SK-N-DZ (cell line): ENCODE results near the gene SOCS3.
"Not testable (repeated sequence)": the region's sequence is repeated elsewhere in the genome, so short reads cannot be mapped to it uniquely, and the experiment has no call there.

Source experiments
- DNase-seq: peaks from one replicate; pipeline ENCODE4 v3.0.0-alpha.2; 2015; ENCODE audit warnings: low spot score

The SOCS3 gene

GRCh38 chr17:78349891-78350642 is 9.8 kb downstream of the SOCS3 start:
- no peak for DNase-seq

- DNase-seq = no peak
Measured at GRCh38 chr17:78348055-78348770, 11.7 kb downstream of the SOCS3 start.

- no peak for DNase-seq
Measured at GRCh38 chr17:78347453-78347852, 12.4 kb downstream of the SOCS3 start.

GRCh38 chr17:78346605-78347250 is 13.1 kb downstream of the SOCS3 start:
- no peak for DNase-seq

DNA sequence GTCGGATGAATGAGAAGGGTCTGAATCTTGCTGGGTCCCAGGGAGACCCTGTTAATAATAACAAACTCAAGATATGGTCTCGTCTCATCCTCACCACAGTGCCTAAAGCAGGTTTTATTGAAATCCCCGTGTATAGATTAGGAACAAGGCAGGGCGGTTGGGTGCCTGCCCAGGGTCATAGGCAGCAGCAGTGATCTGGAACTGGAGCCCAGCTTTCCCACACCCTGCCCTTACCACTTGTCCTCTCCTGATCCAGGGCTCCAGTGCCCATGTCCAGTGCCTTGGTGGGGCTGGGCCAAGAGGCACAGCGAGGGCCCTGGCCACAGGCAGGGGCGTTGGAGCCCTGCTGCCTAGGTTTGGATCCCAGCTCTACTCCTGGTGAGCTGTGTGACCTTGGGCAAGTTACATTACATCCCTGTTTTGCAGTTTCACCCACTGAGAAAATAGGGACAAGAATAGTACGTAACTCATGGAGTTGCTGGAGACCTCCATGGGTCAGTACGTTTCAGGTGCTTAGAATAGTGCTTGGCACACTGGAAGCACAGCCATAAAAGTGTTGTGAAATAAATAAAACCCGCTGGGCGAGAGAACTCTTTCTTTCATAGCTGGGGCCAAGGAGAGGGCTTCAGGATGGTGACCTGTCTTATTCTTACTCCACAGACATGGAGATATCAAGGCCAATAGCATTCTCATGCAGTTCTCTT is 13.9 kb downstream of the SOCS3 start:
- DNase-seq = no peak

- DNase-seq = no peak
Measured at GRCh38 chr17:78345172-78345571, 14.7 kb downstream of the SOCS3 start.

DNA sequence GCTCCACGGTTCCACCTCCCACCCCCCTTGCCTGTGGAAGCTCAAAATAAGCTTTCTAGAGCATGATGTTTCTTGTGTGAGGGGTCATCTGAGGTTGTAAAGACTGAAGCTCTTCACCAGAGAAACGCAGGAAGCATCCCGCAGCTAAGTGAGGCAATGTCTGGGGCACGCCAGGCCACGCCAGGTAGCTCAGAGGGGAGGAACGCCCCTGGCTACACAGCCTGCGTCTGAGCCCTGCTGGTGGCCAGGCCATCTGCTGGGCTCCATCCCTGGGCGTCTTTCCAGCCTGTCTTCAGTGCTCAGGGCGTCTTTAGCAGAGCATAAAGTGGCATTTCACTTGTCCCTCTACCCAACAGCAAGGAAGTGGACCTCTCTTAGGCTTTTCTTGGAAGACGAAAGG is 15.2 kb downstream of the SOCS3 start:
- no peak for DNase-seq

- no peak for DNase-seq
Measured at GRCh38 chr17:78343543-78344201, 16.2 kb downstream of the SOCS3 start.

DNA sequence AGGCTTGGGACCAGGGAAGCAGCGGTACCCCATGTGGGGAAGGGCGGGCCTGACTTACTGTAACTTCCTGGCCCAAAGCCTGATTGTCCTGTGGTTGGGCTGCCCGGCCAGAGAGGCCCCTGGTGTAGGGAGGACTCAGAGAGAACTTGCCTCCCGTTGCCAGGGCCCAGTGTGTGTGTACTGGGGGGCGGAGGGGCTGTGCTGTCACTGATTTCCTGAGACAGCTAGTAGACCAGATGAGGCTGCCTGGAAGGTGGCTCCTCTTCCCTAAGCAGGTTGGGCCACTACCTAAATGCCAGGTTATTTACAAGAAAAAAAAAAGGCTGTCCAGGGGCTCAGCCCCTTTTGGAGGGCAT is 16.7 kb downstream of the SOCS3 start:
- no peak for DNase-seq

- no peak for DNase-seq
Measured at GRCh38 chr17:78342449-78343186, 17.3 kb downstream of the SOCS3 start.

DNA sequence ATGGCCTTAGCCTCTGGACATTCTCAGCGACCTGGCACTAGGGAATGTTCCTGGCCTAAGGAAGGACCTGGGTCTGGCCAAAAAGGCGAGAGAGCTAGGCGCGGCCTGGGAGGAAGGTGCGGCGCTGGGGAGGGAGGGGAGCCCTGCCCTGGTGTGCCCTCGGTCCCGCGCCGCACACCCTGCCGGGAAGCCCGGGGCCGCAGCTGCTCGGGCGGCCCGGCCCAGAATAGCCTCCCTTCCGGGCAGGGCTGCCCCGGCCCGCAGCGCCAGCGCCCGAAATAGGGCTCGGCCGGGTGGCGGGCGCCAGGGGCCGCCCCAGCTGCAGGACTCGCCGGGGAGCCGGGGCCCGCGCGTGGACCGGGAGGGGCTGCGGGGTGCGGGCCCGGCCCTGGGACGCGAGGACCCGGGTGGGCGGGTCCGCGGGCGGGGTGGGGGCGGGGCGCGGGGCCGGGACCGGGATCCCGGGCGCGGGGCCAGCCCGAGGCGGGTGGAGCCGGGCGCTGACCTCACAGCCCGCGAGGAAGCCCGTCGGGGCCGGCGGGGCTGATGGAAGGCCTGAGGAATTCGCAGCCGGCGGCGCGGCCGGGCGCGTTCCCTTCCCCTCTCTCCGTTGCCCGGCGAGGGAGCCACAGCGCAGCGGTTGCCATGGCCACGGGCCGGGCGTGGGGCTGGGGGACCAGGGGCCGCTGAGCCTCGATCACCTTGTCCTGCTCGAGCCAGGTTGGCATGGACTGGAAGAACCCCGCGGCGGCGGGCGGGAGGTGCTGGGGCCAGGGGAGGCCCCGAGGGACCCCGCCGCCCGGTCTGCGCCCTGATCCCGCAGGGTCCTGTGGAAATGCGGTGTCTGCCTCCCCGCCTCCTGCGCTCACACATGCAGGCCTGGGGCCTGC is 18.1 kb downstream of the SOCS3 start:
- no peak for DNase-seq

DNA sequence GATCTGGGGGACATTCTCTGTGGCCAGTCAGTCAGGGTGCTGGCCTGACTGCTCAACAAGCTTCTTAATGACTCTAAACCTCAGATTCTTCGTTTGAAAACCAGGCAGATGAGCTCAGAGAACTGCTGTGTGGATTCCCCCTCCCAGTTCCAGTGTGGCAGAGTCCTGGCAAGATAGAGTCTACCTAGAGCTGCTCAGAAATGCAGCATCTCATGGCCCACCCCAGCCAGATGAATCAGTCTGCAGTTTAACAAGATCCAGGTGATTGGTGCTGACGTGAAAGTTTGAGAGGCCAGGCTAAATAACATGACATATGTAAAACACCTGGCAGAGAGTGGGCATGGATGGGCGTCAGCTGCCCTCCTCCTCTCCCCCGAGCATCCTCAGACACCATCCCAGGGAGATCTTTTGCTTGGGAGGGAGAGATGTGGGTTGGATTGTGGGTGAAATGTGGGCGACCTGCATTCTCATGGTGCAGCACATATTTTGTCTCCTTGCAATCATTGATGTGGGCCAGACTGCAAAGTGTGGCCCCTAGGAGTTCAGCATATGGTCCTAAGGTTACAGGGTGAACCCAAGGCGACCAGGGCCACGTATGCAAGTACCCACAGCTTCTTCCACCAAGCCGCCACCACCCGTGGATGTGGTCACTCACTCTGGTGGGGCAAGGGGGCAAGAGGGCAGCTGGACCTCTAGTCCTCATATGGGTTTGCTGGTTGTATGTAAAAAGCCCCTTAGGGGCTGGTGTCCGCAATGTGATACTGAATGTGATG is 19.5 kb downstream of the SOCS3 start:
- DNase-seq = no peak

DNA sequence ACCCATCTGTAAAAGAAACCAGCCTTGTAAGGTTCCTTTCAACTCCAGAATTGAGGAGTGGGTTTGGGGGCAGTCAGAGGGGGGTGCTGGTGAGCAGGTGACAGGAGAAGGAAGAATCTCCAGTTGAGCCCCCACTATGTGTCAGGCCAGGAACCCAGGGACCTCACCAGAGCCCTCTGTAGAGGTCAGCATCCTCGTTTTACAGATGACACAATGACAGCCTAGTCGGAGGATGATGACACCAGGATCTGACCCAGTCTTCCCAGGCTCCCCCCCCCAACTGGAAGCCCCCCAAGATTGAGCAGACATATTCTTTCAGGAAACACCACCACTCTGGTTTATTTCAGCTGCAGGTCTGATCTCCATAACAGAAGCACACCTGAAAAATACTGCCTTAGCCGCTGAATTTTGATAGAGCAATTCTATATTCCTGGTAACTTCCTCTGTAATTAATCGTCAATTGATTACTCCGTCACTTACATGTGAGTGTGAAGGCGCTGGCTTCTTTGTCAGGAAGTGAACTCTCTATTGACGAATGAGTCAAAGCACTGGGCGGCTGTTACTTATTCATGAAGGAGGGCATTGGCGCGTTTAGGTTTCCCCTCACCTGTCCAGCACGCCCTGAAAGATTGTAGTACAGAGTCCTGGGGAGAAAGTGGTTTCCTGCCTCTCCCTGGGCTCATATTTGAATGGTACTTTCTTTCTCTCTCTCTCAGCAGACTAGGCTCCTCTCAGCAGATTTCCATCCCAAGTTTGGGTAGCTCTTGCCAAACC is 21.2 kb downstream of the SOCS3 start:
- no peak for DNase-seq

- no peak for DNase-seq
Measured at GRCh38 chr17:78337244-78338109, 22.4 kb downstream of the SOCS3 start.

GRCh38 chr17:78335209-78335608 is 24.7 kb downstream of the SOCS3 start:
- no peak for DNase-seq

- no peak for DNase-seq
Measured at GRCh38 chr17:78332991-78333390, 26.9 kb downstream of the SOCS3 start.

DNA sequence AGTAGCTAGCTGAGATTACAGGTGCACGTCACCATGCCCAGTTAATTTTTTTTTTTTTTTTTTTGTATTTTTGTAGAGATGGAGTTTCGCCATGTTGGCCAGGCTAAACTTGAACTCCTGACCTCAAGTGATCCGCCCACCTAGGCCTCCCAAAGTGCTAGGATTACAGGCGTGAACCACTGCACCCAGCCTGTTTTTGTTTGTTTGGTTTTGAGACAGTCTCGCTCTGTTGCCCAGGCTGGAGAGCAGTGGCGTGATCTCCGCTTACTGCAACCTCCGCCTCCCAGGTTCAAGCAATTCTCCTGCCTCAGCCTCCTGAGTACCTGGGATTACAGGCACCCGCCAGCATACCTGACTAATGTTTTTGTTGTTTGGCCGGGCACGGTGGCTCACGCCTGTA is 28.5 kb downstream of the SOCS3 start:
- not testable (repeated sequence) for DNase-seq
